SH-SY5Y (cell line): ENCODE results near the gene RITA1.

Experiments used
- GATA2 ChIP-seq: IDR thresholded peaks from 2 replicates; pipeline ENCODE4 v1.6.1; 2011; ENCODE audit warnings: mild to moderate bottlenecking, low read depth, low read length
- GATA3 ChIP-seq: IDR thresholded peaks from 2 replicates; pipeline ENCODE4 v1.6.1; 2011; ENCODE audit warnings: low read depth, mild to moderate bottlenecking, low read length, moderate library complexity

DNA sequence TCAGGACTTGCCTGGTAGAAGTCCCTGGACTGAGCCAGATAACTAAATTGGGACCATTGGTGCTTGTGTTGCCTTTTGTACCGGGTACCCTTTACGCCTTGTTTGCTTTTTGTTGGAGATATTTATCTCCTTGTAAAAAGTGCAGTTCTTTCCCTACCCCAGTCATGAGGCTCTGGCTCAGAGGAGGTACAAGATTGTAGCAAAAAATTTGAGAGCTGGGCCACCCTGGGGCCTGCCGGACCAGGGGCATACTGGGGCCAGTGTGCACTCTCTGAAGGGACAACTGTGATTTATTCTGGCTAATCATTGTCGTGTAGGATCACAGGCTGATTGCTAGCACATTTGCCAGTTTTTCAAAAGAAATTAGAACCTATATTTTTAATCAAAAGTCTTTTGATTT is 49.0 kb downstream of the RITA1 start:
- TF ChIP-seq GATA2 (no peak), GATA3 (no peak)
